ENCODE measurements around the gene PRDX5. TPM values are rescaled to one million over a fixed set of nuclear protein-coding genes. Genes with fewer than 3 reads are reported as not detected.
"Not testable (repeated sequence)": the region's sequence is repeated elsewhere in the genome, so short reads cannot be mapped to it uniquely, and the experiment has no call there.

The PRDX5 gene
- total RNA-seq, 2 experiments from 2014 or later: 156 to 164 TPM

- Mint-ChIP-seq H3K36me3 (peaks cover 21% of the 10 kb centered on the region), H3K4me1 (ENCODE audit: low read depth) (peaks cover 16% of the 10 kb centered on the region), H3K4me3 (no peak overlapping the region), H3K27me3 (no peaks in the 10 kb centered on the region), H3K9me3 (no peaks in the 10 kb centered on the region), H3K27ac (no peak overlapping the region)
- CTCF ChIA-PET: no interaction called here
- intact Hi-C loops (cut with micrococcal nuclease): no loop called here
- no peak for DNase-seq
- POLR2A ChIA-PET: interaction anchor here (1.1 kb wide), 1 partner anchor 10 kb away, joined by 4 read pairs; no protein-coding TSS in a partner anchor
Observed at GRCh38 chr11:64321533-64321932, 3.6 kb downstream of the PRDX5 start.

GRCh38 chr11:64322925-64323260 is 5.0 kb downstream of the PRDX5 start:
- no peak overlapping the region for H3K4me3 Mint-ChIP-seq
- H3K27me3 Mint-ChIP-seq: no peaks in the 10 kb centered on the region
- DNase-seq: no peak
- intact Hi-C loops (cut with micrococcal nuclease): no loop called here
- H3K27ac Mint-ChIP-seq: no peak overlapping the region
- peaks cover 12% of the 10 kb centered on the region for H3K4me1 Mint-ChIP-seq (ENCODE audit: low read depth)
- H3K9me3 Mint-ChIP-seq: no peaks in the 10 kb centered on the region
- H3K36me3 Mint-ChIP-seq: peaks cover 12% of the 10 kb centered on the region
- ChIA-PET CTCF (no interaction called here), POLR2A (interaction anchor here (1.1 kb wide), 1 partner anchor 8 kb away, joined by 4 read pairs; no protein-coding TSS in a partner anchor)

GRCh38 chr11:64323373-64323772 is 5.5 kb downstream of the PRDX5 start:
- Mint-ChIP-seq H3K27ac (no peak overlapping the region), H3K4me1 (ENCODE audit: low read depth) (peaks cover 12% of the 10 kb centered on the region), H3K9me3 (no peaks in the 10 kb centered on the region), H3K27me3 (no peaks in the 10 kb centered on the region), H3K36me3 (peaks cover 9% of the 10 kb centered on the region), H3K4me3 (no peak overlapping the region)
- intact Hi-C loops (cut with micrococcal nuclease): no loop called here
- POLR2A ChIA-PET: no interaction called here
- DNase-seq: no peak
- CTCF ChIA-PET: interaction anchor here (1.0 kb wide), 1 partner anchor 8 kb away, joined by 4 read pairs; no protein-coding TSS in a partner anchor

- H3K27ac Mint-ChIP-seq; H3K9me3 Mint-ChIP-seq; intact Hi-C loops (cut with micrococcal nuclease); POLR2A ChIA-PET; H3K4me1 Mint-ChIP-seq (ENCODE audit: low read depth); H3K36me3 Mint-ChIP-seq; H3K4me3 Mint-ChIP-seq; H3K27me3 Mint-ChIP-seq; DNase-seq: not testable (repeated sequence)
- CTCF ChIA-PET: interaction anchor here (1.0 kb wide), 1 partner anchor 8 kb away, joined by 4 read pairs; no protein-coding TSS in a partner anchor
Observed at GRCh38 chr11:64323984-64324383, 6.1 kb downstream of the PRDX5 start.

- Mint-ChIP-seq H3K4me3 (no peak overlapping the region), H3K27ac (no peak overlapping the region), H3K4me1 (ENCODE audit: low read depth) (peaks cover 2% of the 10 kb centered on the region), H3K36me3 (peaks cover 9% of the 10 kb centered on the region), H3K27me3 (no peaks in the 10 kb centered on the region), H3K9me3 (no peaks in the 10 kb centered on the region)
- POLR2A ChIA-PET: interaction anchor here (0.6 kb wide), 1 partner anchor 15 kb away, joined by 3 read pairs; no protein-coding TSS in a partner anchor
- CTCF ChIA-PET: interaction anchor here (1.3 kb wide), 1 partner anchor 20 kb away, joined by 3 read pairs; no protein-coding TSS in a partner anchor
- intact Hi-C loops (cut with micrococcal nuclease): no loop called here
- DNase-seq: no peak
Observed at GRCh38 chr11:64324692-64325469, 7.0 kb downstream of the PRDX5 start.

GRCh38 chr11:64327375-64327774 is 9.5 kb downstream of the PRDX5 start:
- Mint-ChIP-seq H3K4me3 (no peak overlapping the region), H3K9me3 (no peaks in the 10 kb centered on the region), H3K36me3 (no peaks in the 10 kb centered on the region), H3K27ac (no peak overlapping the region), H3K27me3 (no peaks in the 10 kb centered on the region), H3K4me1 (ENCODE audit: low read depth) (peaks cover 9% of the 10 kb centered on the region)
- ChIA-PET CTCF (interaction anchor here (0.6 to 1.0 kb wide), 2 partner anchors 10 to 11 kb away, joined by 3 read pairs; partner anchors contain the start of gene TRMT112), POLR2A (no interaction called here)
- intact Hi-C loops (cut with micrococcal nuclease): no loop called here
- no peak for DNase-seq

- CTCF ChIA-PET: no interaction called here
- intact Hi-C loops (cut with micrococcal nuclease): no loop called here
- Mint-ChIP-seq H3K36me3 (no peaks in the 10 kb centered on the region), H3K27ac (no peak overlapping the region), H3K4me1 (ENCODE audit: low read depth) (peaks cover 9% of the 10 kb centered on the region), H3K4me3 (no peak overlapping the region), H3K27me3 (no peaks in the 10 kb centered on the region), H3K9me3 (no peaks in the 10 kb centered on the region)
- POLR2A ChIA-PET: no interaction called here
- no peak for DNase-seq
Observed at GRCh38 chr11:64327993-64328392, 10.1 kb downstream of the PRDX5 start.

GRCh38 chr11:64330888-64331287 is 13.0 kb downstream of the PRDX5 start:
- intact Hi-C loops (cut with micrococcal nuclease): loop anchor here (1.0 kb wide), 1 partner anchor 14 kb away; the partner anchor contains the start of gene TRMT112
- Mint-ChIP-seq H3K9me3 (no peaks in the 10 kb centered on the region), H3K36me3 (peaks cover 2% of the 10 kb centered on the region), H3K27ac (no peak overlapping the region), H3K27me3 (no peaks in the 10 kb centered on the region), H3K4me3 (no peak overlapping the region), H3K4me1 (ENCODE audit: low read depth) (peaks cover 16% of the 10 kb centered on the region)
- POLR2A ChIA-PET: interaction anchor here (1.2 to 2.6 kb wide), 4 partner anchors 9 to 26 kb away, joined by 3 to 20 read pairs (median 5); partner anchors contain the start of genes PRDX5 and TRMT112
- no peak for DNase-seq
- CTCF ChIA-PET: interaction anchor here (0.7 to 6.0 kb wide), 11 partner anchors 10 to 126 kb away, joined by 3 to 97 read pairs (median 4); partner anchors contain the start of genes CCDC88B, ESRRA, PRDX5 and RPS6KA4

- Mint-ChIP-seq H3K27me3 (no peaks in the 10 kb centered on the region), H3K27ac (peak overlapping the region; percentile 47), H3K36me3 (peaks cover 2% of the 10 kb centered on the region), H3K4me1 (ENCODE audit: low read depth) (peaks cover 18% of the 10 kb centered on the region), H3K4me3 (no peak overlapping the region), H3K9me3 (no peaks in the 10 kb centered on the region)
- peak; percentile 90 for DNase-seq
- CTCF ChIA-PET: interaction anchor here (0.6 to 6.0 kb wide), 23 partner anchors 8 to 332 kb away, joined by 3 to 97 read pairs (median 4); partner anchors contain the start of genes CCDC88B, ESRRA, FERMT3 and PPP1R14B
- POLR2A ChIA-PET: interaction anchor here (0.9 to 2.6 kb wide), 5 partner anchors 9 to 91 kb away, joined by 3 to 20 read pairs (median 4); partner anchors contain the start of genes FKBP2, PRDX5 and TRMT112
- intact Hi-C loops (cut with micrococcal nuclease): loop anchor here (1.0 kb wide), 1 partner anchor 14 kb away; the partner anchor contains the start of gene TRMT112
Observed at GRCh38 chr11:64331569-64332371, 13.8 kb downstream of the PRDX5 start.

- CTCF ChIA-PET: interaction anchor here (1.5 to 6.0 kb wide), 3 partner anchors 8 to 19 kb away, joined by 3 to 97 read pairs (median 34); partner anchors contain the start of genes CCDC88B, PRDX5 and TRMT112
- intact Hi-C loops (cut with micrococcal nuclease): no loop called here
- no peaks in the 10 kb centered on the region for H3K27me3 Mint-ChIP-seq
- peaks cover 13% of the 10 kb centered on the region for H3K36me3 Mint-ChIP-seq
- DNase-seq: no peak
- H3K4me3 Mint-ChIP-seq: no peak overlapping the region
- POLR2A ChIA-PET: no interaction called here
- no peak overlapping the region for H3K27ac Mint-ChIP-seq
- no peaks in the 10 kb centered on the region for H3K9me3 Mint-ChIP-seq
- H3K4me1 Mint-ChIP-seq (ENCODE audit: low read depth): peaks cover 26% of the 10 kb centered on the region
Observed at GRCh38 chr11:64333556-64333955, 15.6 kb downstream of the PRDX5 start.

GRCh38 chr11:64334764-64335735 is 17.1 kb downstream of the PRDX5 start:
- H3K9me3 Mint-ChIP-seq: no peaks in the 10 kb centered on the region
- H3K4me3 Mint-ChIP-seq: no peak overlapping the region
- H3K4me1 Mint-ChIP-seq (ENCODE audit: low read depth): peaks cover 37% of the 10 kb centered on the region
- peaks cover 16% of the 10 kb centered on the region for H3K36me3 Mint-ChIP-seq
- CTCF ChIA-PET: interaction anchor here (0.8 to 6.0 kb wide), 4 partner anchors 17 to 693 kb away, joined by 3 to 97 read pairs (median 4); partner anchors contain the start of genes PRDX5 and TRMT112
- POLR2A ChIA-PET: interaction anchor here (1.0 kb wide), 1 partner anchor 18 kb away, joined by 9 read pairs; the partner anchor contains the start of genes PRDX5 and TRMT112
- no peaks in the 10 kb centered on the region for H3K27me3 Mint-ChIP-seq
- intact Hi-C loops (cut with micrococcal nuclease): no loop called here
- peak; percentile 70 for DNase-seq
- peak overlapping the region; percentile 47 for H3K27ac Mint-ChIP-seq

Measured in activated CD4-positive, alpha-beta memory T cell treated with anti-CD3 and anti-CD28 coated beads for 36 hours (primary cell).